ENCODE data around the gene CT47C1.

CT47C1 gene

DNA sequence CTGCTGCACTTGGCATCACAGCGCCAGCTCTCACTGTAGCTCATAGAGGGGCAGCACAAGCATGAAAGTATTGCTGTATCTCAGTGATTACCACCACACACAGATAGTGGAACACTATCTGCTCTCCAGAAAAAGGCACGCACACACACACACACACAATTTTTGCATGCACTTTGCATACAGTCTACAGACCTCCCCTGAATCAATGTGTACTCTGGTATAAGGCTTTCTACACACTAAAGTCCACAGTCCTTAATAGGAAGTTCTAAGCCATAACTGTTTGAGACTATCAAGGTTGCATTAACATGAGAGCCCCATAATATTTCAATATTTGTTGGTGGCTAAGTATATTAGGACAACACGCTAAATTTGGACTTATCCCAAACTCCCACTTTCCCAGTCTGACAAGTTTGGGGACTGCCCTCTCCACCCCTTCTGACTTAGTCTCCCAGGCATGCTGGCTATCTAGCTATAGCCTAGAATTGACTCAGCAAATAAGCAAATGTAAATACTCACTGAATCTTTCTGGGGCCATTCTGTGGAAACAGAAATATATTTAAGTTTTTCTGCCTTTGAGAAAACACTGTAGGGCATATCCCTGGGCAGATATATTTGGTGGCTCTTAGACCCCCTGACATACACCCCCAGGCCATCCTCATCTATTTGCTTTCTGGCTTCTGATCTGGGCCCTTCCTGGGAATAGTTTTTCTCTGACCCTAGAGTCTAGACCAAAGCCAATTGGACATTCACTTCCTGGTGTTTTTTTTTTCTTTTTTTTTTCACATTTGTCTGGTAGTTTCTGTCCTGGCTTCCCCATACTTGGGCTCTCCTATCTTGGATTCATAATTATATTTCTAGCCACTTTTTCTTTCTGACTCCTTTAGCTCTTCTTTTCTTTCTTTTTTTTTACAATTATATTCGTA, 36.4 kb upstream of the CT47C1 start:
- in situ Hi-C loops (cut with HindIII; ENCODE audit: low pct_ligation_motif_present, low sequenced_read_pairs), result no loop called here
- no peak for DNase-seq
- H3K27me3 ChIP-seq (replicated peaks), result no peaks in the 10 kb centered on the region
- TF ChIP-seq, protein P1, sequence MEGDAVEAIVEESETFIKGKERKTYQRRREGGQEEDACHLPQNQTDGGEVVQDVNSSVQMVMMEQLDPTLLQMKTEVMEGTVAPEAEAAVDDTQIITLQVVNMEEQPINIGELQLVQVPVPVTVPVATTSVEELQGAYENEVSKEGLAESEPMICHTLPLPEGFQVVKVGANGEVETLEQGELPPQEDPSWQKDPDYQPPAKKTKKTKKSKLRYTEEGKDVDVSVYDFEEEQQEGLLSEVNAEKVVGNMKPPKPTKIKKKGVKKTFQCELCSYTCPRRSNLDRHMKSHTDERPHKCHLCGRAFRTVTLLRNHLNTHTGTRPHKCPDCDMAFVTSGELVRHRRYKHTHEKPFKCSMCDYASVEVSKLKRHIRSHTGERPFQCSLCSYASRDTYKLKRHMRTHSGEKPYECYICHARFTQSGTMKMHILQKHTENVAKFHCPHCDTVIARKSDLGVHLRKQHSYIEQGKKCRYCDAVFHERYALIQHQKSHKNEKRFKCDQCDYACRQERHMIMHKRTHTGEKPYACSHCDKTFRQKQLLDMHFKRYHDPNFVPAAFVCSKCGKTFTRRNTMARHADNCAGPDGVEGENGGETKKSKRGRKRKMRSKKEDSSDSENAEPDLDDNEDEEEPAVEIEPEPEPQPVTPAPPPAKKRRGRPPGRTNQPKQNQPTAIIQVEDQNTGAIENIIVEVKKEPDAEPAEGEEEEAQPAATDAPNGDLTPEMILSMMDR (IDR thresholded peaks at IDR 0.05; ENCODE audit: low read depth, low read length, missing control alignments), result no peak
- no peak overlapping the region for H3K4me3 ChIP-seq (ENCODE audit: low read depth, low read length)
- H3K36me3 ChIP-seq (replicated peaks), result no peaks in the 10 kb centered on the region
- no peak overlapping the region for H3K27ac ChIP-seq

- no peak for DNase-seq
- TF ChIP-seq, protein P1 (IDR thresholded peaks at IDR 0.05; ENCODE audit: low read depth, low read length, missing control alignments), result no peak
- in situ Hi-C loops (cut with HindIII; ENCODE audit: low pct_ligation_motif_present, low sequenced_read_pairs), result no loop called here
Measured at GRCh38 chrX:119040432-119040831, 32.4 kb upstream of the CT47C1 start.

DNA sequence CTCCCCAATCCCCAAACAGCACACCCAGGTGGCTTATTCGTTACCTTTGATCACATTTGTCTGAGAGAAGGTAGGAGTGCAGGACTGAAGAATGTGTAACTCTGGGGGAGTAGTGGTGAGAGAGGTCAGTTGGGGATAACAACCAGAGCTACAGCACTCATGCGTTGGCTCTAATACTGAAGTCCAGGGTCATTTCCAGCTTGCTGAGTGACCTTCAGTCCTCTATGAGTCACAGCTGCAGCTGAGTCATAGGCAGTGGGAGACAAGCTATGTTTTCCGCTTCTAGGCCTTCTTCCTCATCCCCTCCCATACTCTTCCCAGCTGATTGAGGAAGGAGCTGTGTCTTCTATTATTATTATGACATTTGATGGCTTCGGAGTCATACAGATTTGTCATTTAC, 31.6 kb upstream of the CT47C1 start:
- no peak overlapping the region for H3K27ac ChIP-seq
- peak; percentile 75 for DNase-seq
- H3K36me3 ChIP-seq (replicated peaks), result no peaks in the 10 kb centered on the region
- no peaks in the 10 kb centered on the region for H3K27me3 ChIP-seq (replicated peaks)
- no peak overlapping the region for H3K4me3 ChIP-seq (ENCODE audit: low read depth, low read length)
- TF ChIP-seq, protein P1 (IDR thresholded peaks at IDR 0.05; ENCODE audit: low read depth, low read length, missing control alignments), result no peak
- in situ Hi-C loops (cut with HindIII; ENCODE audit: low pct_ligation_motif_present, low sequenced_read_pairs), result no loop called here

More at GRCh38 chrX:119040432-119040831, 32.4 kb upstream of the CT47C1 start:
- no peak overlapping the region for H3K27ac ChIP-seq
- H3K36me3 ChIP-seq (replicated peaks), result no peaks in the 10 kb centered on the region
- no peak overlapping the region for H3K4me3 ChIP-seq (ENCODE audit: low read depth, low read length)
- H3K27me3 ChIP-seq (replicated peaks), result no peaks in the 10 kb centered on the region

DNA sequence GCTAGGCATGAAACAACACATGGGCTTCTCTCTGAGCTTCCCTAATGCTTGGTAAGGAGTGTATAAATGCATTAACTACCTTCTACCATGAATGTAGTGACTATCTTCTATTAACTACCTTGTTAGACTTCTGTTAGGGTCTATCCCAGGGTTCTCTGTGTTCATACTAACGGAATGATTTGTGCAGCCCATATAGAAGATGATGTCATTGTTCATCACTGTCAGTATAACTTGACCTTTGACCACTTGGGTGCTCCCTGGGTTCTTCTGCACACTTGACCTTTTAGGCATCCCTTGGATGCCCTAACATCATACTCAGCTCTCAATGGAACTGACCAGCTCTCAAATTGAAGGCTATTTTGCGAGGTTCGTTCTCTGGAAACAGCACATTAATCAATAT, 30.8 kb upstream of the CT47C1 start:
- Histone ChIP-seq H3K27me3 (replicated peaks) (no peaks in the 10 kb centered on the region), H3K27ac (no peak overlapping the region), H3K4me3 (ENCODE audit: low read depth, low read length) (no peak overlapping the region), H3K36me3 (replicated peaks) (no peaks in the 10 kb centered on the region)
- no peak for DNase-seq
- TF ChIP-seq, protein P1 (IDR thresholded peaks at IDR 0.05; ENCODE audit: low read depth, low read length, missing control alignments), result no peak
- in situ Hi-C loops (cut with HindIII; ENCODE audit: low pct_ligation_motif_present, low sequenced_read_pairs), result no loop called here

GRCh38 chrX:119042996-119043395, 29.8 kb upstream of the CT47C1 start:
- H3K36me3 ChIP-seq (replicated peaks), result no peaks in the 10 kb centered on the region
- TF ChIP-seq, protein P1 (IDR thresholded peaks at IDR 0.05; ENCODE audit: low read depth, low read length, missing control alignments), result no peak
- no peak overlapping the region for H3K4me3 ChIP-seq (ENCODE audit: low read depth, low read length)
- in situ Hi-C loops (cut with HindIII; ENCODE audit: low pct_ligation_motif_present, low sequenced_read_pairs), result no loop called here
- no peak overlapping the region for H3K27ac ChIP-seq
- H3K27me3 ChIP-seq (replicated peaks), result no peaks in the 10 kb centered on the region
- DNase-seq, result no peak

Measured in brain microvascular endothelial cell (primary cell).